GM18873 (cell line): Measurements from ENCODE around the gene RFTN2.
"Not testable (repeated sequence)": the region's sequence is repeated elsewhere in the genome, so short reads cannot be mapped to it uniquely, and the experiment has no call there.

Source experiments
- ATAC-seq: cut with Tn5 transposase; IDR thresholded peaks from one replicate; pipeline ENCODE4 v1.9.1; 2021; ENCODE audit warnings: mild to moderate bottlenecking, moderate library complexity, moderate number of reproducible peaks; ENCODE audit not compliant: unreplicated experiment, low FRiP score

RFTN2 gene

DNA sequence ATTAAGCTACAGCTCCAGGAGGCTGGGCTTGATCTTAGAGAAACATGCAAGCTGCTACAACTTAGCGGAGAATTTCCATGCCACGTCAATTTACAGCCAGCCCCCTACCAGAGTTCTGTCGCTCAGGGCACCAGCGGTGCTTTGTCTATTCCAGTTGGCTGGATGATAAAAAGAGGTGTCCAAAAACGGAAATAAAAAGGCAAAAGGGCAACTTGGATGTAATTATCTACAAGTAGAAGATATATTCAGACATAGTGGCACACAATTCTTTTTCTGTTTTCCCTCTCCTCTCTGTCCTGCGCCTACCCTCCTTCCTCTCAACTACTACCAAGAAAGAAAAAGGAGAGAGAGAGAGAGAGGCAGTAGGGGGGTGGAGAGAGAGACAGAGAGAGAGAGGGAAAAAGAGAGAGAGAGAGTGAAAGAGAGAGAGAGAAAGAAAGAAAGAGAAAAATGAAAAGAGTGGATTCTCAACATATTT is 363 bp upstream of the RFTN2 start:
- no peak for ATAC-seq

DNA sequence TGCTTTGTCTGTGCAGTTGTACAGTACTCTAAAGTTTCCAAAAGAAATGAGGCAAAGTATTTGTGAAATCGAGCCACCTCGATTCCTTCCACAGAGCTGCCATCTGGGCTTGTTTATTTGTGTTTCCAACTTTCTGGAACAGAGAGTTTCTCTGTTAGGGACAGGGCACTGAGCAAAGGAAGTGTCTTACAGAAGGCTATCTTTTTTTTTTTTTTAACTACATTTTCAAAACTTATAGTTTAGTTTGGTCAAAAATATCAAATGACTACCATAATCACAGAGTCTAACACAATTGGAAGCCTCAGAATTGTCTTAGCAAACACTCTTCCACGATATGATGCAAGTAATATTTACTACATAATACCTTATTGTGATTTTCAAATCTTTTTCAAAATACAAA is 796 bp downstream of the RFTN2 start:
- ATAC-seq: no peak

DNA sequence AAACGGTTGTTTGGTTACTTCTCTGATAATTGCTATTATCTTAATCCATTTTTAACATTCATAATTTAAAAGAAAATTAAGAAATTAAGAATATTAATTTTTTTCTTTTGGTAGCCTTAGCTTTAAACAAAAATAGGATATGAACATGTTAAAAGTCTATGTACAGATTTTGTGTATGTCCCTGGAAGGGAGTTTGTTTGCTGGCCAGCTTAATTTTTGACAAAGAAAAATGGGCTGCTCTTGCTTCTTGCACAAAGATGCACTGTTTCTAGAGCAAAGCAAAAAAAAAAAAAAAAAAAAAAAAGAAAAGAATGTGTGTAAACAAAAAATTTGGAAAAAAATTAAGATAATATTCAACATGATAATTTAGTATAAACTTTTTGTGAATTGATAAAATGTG is 1.3 kb downstream of the RFTN2 start:
- no peak for ATAC-seq

DNA sequence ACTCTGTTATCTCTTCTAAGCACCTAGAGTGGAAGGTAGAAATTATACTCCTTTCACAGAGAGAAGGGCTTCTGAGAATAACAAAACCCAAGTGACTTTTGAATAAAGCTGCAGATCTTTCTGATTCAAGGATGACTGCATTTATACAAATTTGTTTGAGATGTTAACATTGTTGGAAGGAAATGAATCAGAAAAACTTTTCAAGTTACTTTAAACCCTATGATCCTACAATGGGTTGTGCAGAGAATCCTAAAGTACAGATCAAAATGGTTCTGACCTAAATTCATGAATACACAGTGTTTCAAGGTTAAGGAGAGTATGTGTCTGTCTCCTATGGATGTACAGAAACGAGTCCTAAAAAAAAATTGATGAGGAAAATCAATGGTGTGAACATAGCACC is 1.8 kb downstream of the RFTN2 start:
- ATAC-seq: no peak

DNA sequence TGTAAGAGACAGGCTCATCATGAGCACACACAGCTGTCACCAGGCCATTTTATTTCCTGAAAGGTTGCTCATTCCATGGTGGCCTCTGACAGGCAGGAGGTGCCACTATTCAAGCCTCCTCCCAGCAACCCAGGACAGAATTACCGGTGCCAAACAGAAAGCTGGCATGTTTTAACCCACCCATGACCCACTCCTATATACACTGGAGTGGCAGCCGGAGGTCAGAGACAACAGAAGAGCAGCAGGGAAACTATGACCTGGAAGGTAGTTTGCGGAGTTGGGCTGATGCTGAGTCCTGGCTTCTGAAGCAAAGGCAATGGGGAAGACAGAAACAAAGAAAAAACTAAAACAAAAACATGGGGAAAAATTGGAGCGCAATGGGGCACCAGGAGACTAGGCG is 2.3 kb downstream of the RFTN2 start:
- ATAC-seq: no peak

DNA sequence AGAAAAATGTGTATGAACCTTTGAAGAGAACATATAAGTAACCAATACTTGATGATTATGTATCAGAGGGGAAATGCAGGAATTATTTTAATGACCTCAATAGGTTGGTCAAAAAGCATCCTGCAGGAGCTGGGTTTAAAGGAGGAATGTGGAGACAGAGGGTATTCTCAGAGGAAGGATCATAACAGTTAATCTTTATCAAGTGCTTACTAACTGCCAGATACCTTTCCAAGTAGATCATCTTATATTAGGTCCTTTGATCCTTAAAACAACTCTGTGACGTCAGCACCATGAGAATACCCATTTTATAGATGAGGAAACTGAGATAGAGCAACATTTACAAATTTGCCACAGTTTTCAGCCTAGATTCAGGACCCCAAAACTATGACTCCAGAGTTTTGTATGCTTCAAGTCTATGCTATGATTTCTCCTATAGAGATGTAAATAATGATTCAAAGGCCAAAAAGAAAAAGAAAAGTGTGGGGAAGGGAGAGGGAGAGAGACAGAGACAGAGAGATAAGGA is 3.0 kb downstream of the RFTN2 start:
- no peak for ATAC-seq

DNA sequence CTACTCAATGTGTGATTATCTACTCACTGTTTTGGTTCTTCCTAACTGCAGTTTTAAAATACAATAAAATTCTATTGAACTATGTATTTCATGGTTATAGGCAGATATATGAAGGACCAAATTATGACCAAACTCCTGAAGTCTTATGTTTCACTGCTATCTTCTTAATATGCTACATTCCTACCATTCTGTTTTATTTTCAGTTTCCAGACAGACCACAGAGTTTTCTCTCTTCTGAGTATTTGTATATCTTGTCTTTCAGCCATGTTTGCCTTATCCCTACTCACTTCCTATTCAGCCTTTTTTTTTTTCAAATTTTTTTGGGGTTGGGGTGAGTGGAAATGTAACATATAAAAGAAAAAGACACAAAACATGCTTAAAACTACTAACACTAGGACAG is 6.3 kb downstream of the RFTN2 start:
- no peak for ATAC-seq

DNA sequence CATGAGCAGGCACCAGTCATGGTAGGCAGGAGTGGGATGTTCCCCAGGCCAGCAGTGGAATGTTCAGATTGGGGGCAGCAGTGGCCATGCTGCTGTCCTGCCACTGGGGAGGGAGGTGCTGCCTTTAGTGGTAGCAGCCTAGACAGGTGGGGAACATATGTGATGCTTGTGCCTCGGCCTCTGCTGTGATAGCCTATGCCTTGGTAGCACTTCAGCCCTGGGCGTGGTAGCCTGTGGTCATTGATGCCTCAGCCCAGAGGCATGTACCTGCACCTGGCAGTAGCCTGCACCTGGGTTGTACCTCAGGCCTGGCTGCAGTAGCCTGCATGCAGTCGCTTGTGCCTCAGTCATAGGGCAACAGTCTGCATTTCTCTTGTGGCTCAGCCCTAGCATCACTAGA is 7.1 kb downstream of the RFTN2 start:
- no peak for ATAC-seq

DNA sequence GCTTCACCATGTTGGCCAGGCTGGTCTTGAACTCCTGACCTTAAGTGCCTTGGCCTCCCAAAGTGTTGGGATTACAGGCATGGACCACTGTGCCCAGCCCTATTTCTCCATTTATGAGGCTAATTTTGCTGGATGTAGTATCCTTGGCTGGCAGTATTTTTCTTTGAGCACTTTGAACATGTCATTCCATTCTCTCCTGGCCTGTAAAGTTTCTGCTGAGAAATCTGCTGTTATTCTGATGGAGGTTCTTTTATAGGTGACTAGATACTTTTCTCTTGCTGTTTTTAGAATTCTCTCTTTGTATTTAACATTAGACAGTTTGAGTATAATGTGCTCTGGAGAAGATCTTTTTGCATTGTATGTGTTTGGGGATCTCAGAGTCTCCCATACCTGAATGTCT is 9.1 kb downstream of the RFTN2 start:
- no peak for ATAC-seq

DNA sequence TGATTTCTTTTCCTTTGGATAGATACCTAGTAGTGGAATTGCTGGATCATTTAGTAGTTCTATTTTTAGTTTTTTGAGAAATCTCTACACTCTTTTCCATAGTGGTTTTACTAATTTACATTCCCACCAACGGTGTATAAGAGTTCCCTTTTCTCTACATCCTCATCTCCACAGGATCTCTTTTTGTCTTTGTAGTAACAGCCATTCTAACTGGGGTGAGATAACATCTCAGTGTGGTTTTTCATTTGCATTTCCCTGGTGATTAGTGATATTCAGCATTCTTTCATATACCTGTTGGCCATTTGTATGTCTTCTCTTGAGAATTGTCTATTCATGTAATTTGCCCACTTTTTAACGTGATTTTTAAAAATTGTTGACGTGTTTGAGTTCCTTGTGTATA is 13.8 kb downstream of the RFTN2 start:
- no peak for ATAC-seq

DNA sequence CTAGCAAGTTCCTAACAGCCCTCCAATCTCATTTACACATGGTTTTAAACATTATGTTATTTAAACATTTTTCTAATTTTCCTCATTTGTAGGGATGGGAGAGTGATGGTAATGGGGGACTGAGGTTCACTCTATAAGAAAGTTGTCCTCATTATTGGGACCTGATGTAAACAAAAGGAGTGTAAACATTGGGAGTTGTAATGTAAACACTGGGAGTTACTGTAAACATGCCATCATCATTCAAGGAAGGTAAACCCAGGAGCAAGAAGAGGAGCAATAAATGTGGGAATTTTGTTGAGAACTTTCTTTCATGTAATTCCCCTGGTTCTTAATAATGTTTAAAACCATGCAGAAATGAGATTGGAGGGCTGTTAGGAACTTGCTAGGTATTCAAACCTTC is 17.8 kb downstream of the RFTN2 start:
- no peak for ATAC-seq

DNA sequence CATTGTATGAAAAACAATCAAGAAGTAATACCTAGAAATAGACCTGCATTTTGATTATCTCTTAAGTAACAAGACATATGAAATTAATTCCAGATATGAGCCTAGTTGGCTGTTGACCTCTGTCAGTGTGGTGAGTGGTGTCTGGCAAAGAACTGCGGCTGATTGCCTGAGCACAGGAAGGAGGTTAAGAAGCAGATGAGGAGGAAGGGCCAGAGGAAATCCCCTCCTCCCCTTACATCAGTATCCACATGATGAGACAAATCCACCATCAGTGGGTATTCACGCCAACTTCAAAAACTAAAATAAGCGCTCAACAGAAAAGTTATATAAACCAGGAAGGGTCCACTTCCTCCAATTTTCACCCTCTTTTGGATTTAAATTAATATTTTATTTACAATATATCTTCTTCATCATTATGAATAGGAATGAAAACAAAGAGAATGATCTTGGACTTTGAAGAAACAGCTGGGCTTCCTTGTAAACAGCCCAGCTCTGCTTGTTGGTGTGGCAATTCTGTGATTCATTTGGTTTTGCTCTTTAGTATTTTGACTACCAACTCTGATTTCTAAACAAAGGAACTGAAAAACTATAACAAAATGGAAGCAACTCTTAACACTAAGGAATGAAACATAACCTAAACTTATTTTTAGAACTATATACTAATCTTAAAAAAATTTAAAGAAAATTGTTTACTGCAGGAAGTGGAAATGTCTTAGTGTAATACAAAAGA is 27.3 kb downstream of the RFTN2 start:
- ATAC-seq: no peak

DNA sequence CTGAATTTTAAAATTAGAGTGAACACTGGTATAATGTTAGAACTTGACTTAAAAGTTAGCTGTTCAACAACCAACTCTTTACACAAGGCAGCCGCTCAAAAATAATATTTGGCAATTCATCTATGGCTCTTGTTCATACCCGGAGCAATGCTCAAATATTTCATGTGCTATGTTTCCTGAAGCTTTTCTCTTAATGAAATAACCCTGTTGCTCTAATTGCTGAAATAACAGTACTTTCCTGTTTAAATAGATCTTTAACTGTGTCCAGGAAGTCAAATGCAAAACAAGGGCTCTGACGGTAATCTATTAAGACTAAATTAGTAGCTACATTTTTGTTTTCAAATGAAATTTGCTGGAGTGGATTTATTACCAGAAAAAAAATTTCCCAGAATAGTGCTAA is 33.7 kb downstream of the RFTN2 start:
- ATAC-seq: no peak

DNA sequence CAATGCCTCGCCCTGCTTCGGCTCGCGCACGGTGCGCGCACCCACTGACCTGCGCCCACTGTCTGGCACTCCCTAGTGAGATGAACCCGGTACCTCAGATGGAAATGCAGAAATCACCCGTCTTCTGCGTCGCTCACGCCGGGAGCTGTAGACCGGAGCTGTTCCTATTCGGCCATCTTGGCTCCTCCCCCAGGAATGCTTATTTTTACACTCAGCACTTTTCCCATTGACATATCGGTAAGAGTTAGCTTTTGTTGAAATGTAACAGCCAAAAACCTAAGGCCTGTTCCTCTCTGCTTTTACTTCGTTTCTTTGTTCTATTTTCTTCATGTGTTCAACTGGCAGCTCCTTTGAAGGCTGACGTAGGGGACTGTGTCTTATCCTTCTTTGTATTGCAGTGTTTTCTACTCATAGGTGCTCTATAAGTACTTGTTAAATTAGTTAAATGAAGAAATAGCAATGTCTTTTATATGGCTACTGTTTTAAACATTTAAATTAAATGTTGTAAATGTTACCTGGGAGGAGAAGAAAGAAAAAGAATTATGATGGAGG is 34.7 kb downstream of the RFTN2 start:
- ATAC-seq: not testable (repeated sequence)

DNA sequence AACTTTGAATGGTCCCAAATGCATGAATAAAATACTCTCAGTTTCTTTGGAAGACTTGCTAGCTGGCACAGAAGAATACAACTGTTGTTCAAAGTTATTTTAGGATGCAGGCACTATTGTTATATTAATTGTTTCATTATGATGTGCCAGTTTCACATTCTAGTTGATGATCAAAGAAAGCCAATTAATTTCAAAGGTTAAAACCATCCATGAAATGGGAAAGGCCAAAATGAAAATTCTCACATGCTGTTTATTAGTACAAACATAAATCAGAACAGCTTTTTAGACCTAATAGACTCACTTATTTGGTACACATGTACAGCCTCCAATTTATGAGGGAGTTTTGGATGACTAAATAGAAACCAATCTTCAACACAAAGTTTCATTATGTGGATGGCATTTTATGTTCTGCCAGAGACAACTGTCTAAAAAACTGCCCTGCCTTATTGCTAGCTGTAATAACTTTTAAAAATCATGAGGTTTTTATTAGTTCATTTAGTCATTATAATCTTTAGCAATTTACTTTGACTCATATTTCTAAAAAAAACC is 42.2 kb downstream of the RFTN2 start:
- no peak for ATAC-seq

DNA sequence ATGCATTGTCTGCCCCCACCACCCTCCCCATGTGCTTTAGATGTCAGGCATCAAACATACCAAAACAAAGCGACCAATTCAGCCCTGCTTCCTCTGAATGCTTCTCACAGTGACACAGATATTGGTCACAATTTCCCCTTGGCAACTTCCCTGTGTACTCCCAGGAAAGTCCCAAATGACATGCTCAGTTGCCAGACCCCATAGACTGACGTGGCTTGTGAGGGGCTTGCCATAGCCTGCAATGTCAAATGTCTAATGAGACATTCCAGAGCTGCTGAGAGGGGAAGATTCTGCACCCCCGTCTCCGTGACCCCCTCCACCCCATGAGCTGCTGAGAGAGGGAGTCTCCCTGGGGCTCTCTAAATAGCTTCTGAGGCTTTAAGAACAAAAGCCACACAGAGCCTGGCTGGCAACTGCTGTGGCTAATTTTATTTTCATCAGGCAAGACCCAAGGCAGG is 47.3 kb downstream of the RFTN2 start:
- peak; percentile 68 for ATAC-seq

DNA sequence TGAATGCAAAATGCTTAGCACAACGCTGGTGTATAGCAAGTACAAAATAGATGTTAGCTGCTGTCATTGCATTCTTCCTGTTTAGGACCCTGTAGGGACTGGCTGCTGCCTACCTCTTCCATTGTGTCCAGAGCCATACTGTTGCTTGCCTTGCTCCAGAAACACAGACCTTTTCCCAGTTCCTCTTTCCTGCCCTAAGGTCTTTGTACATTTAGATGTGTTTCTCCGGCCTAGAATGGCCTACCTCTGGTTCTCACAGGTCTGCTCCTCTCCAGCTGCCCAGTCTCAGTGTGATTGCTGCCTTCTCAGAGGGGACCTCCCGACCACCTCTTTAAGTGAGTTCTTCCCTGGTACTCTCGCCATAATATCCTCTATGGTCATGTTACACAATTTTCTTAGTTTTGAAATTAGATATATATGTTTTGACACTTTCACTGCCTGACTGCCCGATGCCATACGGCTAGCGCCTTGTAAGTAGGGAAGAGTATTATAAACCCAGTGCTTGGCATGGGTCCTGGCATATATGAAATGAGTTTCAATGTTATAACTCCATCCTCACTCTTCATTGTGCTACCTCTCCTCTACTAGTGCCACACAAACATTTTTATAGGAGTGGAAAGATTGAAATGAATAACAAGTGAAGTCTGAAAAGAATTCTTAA is 48.3 kb downstream of the RFTN2 start:
- no peak for ATAC-seq

DNA sequence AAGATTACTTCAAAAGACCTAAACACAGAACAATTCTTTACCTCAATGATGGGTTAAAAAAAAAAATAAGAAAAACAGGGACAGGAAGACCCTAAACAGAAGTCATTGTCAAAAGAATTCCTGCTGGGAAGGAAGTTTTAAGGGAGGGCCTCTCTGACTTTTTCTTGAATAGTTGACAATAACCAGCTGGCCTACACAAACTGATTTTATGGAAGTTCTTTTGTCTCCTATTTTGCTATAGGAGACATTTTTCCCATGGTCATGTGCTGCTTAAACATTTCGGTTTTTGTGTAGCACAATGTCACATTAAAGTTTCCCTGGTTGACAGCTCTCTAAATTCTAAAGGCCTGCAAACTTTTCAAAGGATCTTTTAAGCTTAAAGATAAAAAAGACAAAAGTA is 55.3 kb downstream of the RFTN2 start:
- ATAC-seq: no peak

DNA sequence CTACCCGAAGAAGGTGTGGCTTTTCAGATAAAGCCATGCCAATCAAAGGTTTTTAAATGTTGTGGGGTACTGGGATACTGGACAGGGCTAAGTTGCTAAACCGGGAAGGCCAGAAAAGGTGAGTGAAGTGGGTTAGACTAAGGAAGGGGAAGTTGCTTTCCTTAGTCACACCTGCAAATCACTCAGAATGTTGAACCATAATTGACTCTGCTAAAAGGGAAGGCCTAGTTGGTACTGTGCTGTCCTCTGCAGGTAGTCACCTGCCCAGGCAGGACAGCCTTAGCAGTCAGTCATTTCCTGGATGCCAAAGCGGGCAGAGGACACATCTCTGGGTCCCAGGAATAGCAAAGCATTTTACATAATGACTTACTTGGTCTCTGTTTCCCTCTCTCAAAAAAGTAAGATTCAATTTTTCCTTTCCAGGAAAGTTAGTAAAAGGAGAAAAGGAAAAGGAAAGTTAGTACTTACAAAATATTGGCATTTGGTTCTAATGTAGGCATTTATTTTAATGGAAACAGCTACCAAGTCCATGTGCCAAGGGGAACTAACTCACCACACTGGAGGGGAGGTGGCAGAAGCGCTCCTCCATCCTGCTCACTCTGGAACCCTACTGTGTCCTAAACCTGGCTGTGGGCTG is 60.3 kb downstream of the RFTN2 start:
- peak; percentile 44 for ATAC-seq

DNA sequence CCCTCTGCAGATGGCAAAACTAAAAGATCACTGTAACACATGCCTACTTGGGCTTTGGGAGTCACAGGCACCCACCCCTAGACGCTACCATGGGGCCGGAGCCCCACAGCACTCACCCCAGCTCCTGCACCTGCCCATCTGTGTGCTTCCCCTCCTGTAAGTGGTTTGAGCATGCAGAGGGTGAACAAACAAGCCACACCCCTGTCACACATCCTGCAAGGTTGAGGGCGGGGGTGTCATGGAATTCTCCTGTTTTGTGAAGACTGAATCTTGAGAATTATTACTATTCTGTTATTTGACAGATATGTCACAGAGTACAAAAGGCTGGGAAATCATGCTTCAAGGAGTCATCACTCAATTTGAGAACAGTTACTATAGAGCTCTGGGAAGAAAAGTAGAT is 60.9 kb downstream of the RFTN2 start:
- ATAC-seq: no peak

DNA sequence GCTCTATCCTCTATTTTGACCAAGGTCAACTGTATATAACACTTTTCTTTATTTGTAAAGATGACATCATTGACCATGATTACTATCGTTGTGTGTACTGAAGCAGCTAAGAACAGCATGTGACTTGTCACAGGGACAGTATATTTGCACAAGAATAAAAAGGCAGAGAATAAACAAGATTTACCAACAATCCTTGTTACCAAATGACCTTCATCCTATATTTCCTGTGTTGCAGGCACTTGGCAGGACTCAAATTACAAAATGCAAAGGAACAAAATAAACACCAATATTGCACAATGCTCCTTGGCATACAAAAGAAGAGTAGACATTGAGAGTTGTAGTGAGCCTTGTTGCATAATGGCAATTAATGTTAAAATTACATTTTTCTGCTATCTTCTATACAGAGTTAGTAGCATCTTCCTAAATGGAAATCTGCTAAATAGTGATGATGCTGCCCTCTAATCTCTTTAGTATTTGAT is 61.8 kb downstream of the RFTN2 start:
- no peak for ATAC-seq
